Right lobe of liver (tissue), 4 donors: Measurements from ENCODE around the gene GRK7.

Experiments
- CTCF ChIP-seq, 4 donors: fragments of 200-600 bp in 3 of 4; fragments of 450-650 bp in 1 of 4; IDR thresholded peaks; one replicate each; pipeline versions ENCODE4 v1.5.1 to v1.8.0; 2016 to 2022; ENCODE audit warnings: antibody characterized with exemption in 4 of 4, mild to moderate bottlenecking in 2 of 4
- POLR2A ChIP-seq: fragments of 450-650 bp; IDR thresholded peaks from one replicate; pipeline ENCODE4 v1.6.1; 2017; ENCODE audit warnings: antibody characterized with exemption, mild to moderate bottlenecking
- donor health status: DM: no; HTN: no; CAD: no.
- donor health status: DM: no; HTN: no; CAD: no.
- donor health status: DM: no; HTN: yes; CAD: no.

- no peak for TF ChIP-seq POLR2A
- TF ChIP-seq CTCF (IDR thresholded peaks at IDR 0.05) = no peak
Observed at GRCh38 chr3:141725036-141725435, 38.2 kb upstream of the GRK7 start.
